HCT116 (cell line): ENCODE results near the gene CKS1B.

Experiments used
- CEBPB ChIP-seq: IDR thresholded peaks from 2 replicates; pipeline ENCODE4 v1.6.1; 2012; ENCODE audit warnings: low read depth
- EGR1 ChIP-seq: IDR thresholded peaks from 2 replicates; pipeline ENCODE4 v1.6.1; 2012; ENCODE audit warnings: low read depth
- EZH2 ChIP-seq: fragments of 200-600 bp; sonication (generic); IDR thresholded peaks from 2 replicates; pipeline ENCODE4 v1.6.1; 2017; ENCODE audit warnings: antibody characterized with exemption, mixed run types
- EZH2phosphoT487 ChIP-seq: fragments of 200-600 bp; IDR thresholded peaks from 2 replicates; pipeline ENCODE4 v1.6.1; 2018; ENCODE audit warnings: antibody characterized with exemption, borderline replicate concordance
- POLR2A ChIP-seq: IDR thresholded peaks from 2 replicates; pipeline ENCODE4 v1.7.0; 2011; ENCODE audit warnings: borderline replicate concordance; ENCODE audit not compliant: insufficient read depth, insufficient read length; ENCODE audit errors: extremely low read depth
- POLR2AphosphoS5 ChIP-seq: IDR thresholded peaks from 2 replicates; pipeline ENCODE4 v1.6.1; 2011; ENCODE audit warnings: mild to moderate bottlenecking, low read depth, low read length, moderate library complexity
- RAD21 ChIP-seq: IDR thresholded peaks from 2 replicates; pipeline ENCODE4 v1.6.1; 2012; ENCODE audit warnings: low read depth, mild to moderate bottlenecking
- SP1 ChIP-seq: IDR thresholded peaks from 2 replicates; pipeline ENCODE4 v1.6.1; 2012; ENCODE audit warnings: low read depth
- SRF ChIP-seq: IDR thresholded peaks from 2 replicates; pipeline ENCODE4 v1.6.1; 2012; ENCODE audit warnings: low read depth
- TF ChIP-seq, protein P1 (sequence below): IDR thresholded peaks from 2 replicates; pipeline ENCODE4 v1.6.1; 2012
- TF ChIP-seq, protein P2 (sequence below), 3 experiments: fragments of 200-600 bp in 1 of 3; sonication (generic) in 1 of 3; IDR thresholded peaks in 2 of 3; conservative IDR thresholded peaks in 1 of 3; 2 replicates each; pipeline ENCODE4 v1.5.1; 2012 to 2017; ENCODE audit warnings: low read depth in 2 of 3, low read length in 2 of 3, antibody characterized with exemption in 1 of 3, borderline replicate concordance in 1 of 3, control low read depth in 1 of 3, mild to moderate bottlenecking in 1 of 3, mixed read lengths in 1 of 3, mixed run types in 1 of 3, moderate library complexity in 1 of 3; ENCODE audit not compliant: insufficient read depth in 1 of 3
- TF ChIP-seq, protein P3 (sequence below): IDR thresholded peaks from 2 replicates; pipeline ENCODE4 v1.6.1; 2011; ENCODE audit warnings: mild to moderate bottlenecking, low read length, moderate library complexity; ENCODE audit not compliant: insufficient replicate concordance; ENCODE audit errors: extremely low read depth
- TF ChIP-seq, protein P4 (sequence below): IDR thresholded peaks from 2 replicates; pipeline ENCODE4 v1.6.1; 2012; ENCODE audit warnings: low read depth

DNA sequence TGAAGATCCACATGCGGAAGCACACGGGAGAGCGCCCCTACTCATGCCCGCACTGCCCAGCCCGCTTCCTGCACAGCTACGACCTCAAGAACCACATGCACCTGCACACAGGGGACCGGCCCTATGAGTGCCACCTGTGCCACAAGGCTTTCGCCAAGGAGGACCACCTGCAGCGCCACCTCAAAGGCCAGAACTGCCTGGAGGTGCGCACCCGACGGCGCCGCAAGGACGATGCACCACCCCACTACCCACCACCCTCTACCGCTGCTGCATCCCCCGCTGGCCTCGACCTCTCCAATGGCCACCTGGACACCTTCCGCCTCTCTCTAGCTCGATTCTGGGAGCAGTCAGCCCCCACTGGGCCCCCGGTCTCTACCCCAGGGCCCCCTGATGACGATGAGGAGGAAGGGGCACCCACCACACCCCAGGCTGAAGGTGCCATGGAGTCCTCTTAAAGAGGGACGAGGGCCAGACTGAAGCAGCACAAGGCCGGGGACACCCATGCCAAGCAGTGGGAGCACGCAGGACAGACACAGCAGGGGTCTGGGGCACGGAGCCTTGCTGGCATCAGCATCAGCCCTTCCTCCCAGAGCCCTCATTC lies 41.9 kb downstream of the CKS1B start:
- TF ChIP-seq, protein P1, sequence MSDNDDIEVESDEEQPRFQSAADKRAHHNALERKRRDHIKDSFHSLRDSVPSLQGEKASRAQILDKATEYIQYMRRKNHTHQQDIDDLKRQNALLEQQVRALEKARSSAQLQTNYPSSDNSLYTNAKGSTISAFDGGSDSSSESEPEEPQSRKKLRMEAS, result no peak
- TF ChIP-seq, protein P2, sequence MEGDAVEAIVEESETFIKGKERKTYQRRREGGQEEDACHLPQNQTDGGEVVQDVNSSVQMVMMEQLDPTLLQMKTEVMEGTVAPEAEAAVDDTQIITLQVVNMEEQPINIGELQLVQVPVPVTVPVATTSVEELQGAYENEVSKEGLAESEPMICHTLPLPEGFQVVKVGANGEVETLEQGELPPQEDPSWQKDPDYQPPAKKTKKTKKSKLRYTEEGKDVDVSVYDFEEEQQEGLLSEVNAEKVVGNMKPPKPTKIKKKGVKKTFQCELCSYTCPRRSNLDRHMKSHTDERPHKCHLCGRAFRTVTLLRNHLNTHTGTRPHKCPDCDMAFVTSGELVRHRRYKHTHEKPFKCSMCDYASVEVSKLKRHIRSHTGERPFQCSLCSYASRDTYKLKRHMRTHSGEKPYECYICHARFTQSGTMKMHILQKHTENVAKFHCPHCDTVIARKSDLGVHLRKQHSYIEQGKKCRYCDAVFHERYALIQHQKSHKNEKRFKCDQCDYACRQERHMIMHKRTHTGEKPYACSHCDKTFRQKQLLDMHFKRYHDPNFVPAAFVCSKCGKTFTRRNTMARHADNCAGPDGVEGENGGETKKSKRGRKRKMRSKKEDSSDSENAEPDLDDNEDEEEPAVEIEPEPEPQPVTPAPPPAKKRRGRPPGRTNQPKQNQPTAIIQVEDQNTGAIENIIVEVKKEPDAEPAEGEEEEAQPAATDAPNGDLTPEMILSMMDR (IDR thresholded peaks at IDR 0.05 in 2 of 3, conservative IDR thresholded peaks at IDR 0.05 in 1 of 3; ENCODE audit: borderline replicate concordance in 1 of 3, insufficient read depth in 1 of 3, low read depth in 2 of 3, low read length in 2 of 3), result no peak
- TF ChIP-seq RAD21 (no peak), POLR2A (no peak), EGR1 (no peak), EZH2 (no peak), EZH2phosphoT487 (no peak), SRF (no peak), POLR2AphosphoS5 (0 out of 2 replicates have a peak, but pooled peaks have one; percentile 1), SP1 (no peak), CEBPB (no peak)
- TF ChIP-seq, protein P3, sequence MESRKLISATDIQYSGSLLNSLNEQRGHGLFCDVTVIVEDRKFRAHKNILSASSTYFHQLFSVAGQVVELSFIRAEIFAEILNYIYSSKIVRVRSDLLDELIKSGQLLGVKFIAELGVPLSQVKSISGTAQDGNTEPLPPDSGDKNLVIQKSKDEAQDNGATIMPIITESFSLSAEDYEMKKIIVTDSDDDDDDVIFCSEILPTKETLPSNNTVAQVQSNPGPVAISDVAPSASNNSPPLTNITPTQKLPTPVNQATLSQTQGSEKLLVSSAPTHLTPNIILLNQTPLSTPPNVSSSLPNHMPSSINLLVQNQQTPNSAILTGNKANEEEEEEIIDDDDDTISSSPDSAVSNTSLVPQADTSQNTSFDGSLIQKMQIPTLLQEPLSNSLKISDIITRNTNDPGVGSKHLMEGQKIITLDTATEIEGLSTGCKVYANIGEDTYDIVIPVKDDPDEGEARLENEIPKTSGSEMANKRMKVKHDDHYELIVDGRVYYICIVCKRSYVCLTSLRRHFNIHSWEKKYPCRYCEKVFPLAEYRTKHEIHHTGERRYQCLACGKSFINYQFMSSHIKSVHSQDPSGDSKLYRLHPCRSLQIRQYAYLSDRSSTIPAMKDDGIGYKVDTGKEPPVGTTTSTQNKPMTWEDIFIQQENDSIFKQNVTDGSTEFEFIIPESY, result no peak
- TF ChIP-seq, protein P4, sequence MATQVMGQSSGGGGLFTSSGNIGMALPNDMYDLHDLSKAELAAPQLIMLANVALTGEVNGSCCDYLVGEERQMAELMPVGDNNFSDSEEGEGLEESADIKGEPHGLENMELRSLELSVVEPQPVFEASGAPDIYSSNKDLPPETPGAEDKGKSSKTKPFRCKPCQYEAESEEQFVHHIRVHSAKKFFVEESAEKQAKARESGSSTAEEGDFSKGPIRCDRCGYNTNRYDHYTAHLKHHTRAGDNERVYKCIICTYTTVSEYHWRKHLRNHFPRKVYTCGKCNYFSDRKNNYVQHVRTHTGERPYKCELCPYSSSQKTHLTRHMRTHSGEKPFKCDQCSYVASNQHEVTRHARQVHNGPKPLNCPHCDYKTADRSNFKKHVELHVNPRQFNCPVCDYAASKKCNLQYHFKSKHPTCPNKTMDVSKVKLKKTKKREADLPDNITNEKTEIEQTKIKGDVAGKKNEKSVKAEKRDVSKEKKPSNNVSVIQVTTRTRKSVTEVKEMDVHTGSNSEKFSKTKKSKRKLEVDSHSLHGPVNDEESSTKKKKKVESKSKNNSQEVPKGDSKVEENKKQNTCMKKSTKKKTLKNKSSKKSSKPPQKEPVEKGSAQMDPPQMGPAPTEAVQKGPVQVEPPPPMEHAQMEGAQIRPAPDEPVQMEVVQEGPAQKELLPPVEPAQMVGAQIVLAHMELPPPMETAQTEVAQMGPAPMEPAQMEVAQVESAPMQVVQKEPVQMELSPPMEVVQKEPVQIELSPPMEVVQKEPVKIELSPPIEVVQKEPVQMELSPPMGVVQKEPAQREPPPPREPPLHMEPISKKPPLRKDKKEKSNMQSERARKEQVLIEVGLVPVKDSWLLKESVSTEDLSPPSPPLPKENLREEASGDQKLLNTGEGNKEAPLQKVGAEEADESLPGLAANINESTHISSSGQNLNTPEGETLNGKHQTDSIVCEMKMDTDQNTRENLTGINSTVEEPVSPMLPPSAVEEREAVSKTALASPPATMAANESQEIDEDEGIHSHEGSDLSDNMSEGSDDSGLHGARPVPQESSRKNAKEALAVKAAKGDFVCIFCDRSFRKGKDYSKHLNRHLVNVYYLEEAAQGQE, result no peak
